GM21515 (cell line): Measurements from ENCODE around the gene BDH1.

Source experiments
- ATAC-seq: cut with Tn5 transposase; IDR thresholded peaks from one replicate; pipeline ENCODE4 v1.9.1; 2021; ENCODE audit not compliant: unreplicated experiment

BDH1 gene

GRCh38 chr3:197464794-197465193, 91.0 kb downstream of the BDH1 start:
- no peak for ATAC-seq

- ATAC-seq: no peak
Measured at GRCh38 chr3:197463279-197463678, 92.5 kb downstream of the BDH1 start.

GRCh38 chr3:197462808-197463207, 93.0 kb downstream of the BDH1 start:
- no peak for ATAC-seq

- ATAC-seq: no peak
Measured at GRCh38 chr3:197460639-197461038, 95.1 kb downstream of the BDH1 start.

GRCh38 chr3:197460002-197460401, 95.8 kb downstream of the BDH1 start:
- ATAC-seq: no peak
